Measurements from ENCODE around the gene CUTC.
"Not testable (repeated sequence)": the region's sequence is repeated elsewhere in the genome, so short reads cannot be mapped to it uniquely, and the experiment has no call there.

Gene CUTC

DNA sequence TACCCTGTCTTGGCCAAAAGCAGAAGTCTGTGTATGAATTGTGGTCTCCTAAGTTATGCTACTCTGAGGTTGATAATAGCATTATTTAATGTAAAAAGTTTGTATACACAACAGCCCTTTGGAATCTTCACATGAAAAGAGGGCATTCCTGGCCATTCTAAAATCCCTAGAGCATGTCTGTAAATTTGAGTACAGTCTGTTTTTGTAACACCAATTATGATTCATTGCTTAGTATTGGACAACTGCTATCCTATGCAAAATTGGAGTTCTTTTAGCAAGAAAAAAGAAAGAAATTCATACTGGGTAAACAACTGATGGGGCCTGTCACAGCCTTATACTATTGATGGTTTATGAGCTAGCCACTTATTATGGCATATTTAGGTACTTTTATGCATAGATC, 10.2 kb downstream of the CUTC start:
- H3K27ac ChIP-seq = no peak overlapping the region
- DNase-seq (ENCODE audit: low read depth, low spot score) = no peak

DNA sequence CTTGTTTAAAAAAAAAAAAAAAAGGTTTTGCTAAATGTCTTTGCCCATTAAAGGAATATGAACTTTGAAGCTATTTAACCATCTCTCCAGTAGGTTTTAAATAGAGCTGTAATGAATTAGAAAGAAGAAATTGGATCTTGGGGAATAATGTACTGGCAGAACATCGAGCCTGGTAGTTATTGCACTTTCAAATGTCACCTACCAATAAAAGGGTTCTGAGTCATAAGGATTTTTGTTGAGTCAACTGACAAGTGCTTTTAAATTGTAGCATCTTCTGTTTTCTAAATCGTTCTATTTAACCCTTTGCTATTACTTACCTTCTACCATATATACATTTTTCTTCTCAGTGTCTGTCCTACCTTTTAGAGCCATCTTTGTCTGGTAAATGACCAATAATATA, 10.7 kb downstream of the CUTC start:
- no peak for DNase-seq (ENCODE audit: low read depth, low spot score)
- H3K27ac ChIP-seq = no peak overlapping the region

DNA sequence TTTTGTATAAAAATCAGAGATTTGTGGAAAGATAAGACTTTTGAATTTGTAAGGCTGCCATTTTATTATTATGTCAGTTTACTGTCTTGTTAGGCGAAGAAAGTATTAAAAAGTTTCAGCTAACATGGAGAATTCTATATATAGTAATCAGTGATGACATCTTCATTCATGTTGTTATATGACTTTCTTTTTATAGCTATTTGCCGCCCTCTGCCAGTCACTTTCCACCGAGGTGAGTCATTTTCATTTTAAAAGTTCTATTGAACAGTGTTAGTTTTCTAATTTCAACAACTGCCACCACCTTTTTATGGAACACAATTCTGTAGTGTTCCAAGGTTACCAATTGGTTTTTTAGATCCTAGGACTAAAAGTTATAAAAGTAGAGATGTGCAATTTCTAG, 11.8 kb downstream of the CUTC start:
- no peak overlapping the region for H3K27ac ChIP-seq
- DNase-seq (ENCODE audit: low read depth, low spot score) = no peak

DNA sequence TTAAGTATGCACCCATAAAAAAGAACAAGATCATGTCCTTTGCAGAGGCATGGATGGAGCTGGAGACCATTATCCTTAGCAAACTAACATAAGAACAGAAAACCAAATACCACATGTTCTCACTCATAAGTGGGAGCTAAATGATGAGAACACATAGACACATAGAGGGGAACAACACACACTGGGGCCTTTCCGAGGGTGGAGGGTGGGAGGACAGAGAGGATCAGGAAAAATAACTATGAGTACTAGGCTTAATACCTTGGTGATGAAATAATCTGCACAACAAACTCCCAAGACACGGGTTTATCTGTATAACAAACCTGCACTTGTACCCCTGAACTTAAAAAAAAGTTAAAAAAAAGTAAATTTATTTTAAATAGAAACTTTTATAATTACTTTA, 14.1 kb downstream of the CUTC start:
- not testable (repeated sequence) for DNase-seq (ENCODE audit: low read depth, low spot score)

DNA sequence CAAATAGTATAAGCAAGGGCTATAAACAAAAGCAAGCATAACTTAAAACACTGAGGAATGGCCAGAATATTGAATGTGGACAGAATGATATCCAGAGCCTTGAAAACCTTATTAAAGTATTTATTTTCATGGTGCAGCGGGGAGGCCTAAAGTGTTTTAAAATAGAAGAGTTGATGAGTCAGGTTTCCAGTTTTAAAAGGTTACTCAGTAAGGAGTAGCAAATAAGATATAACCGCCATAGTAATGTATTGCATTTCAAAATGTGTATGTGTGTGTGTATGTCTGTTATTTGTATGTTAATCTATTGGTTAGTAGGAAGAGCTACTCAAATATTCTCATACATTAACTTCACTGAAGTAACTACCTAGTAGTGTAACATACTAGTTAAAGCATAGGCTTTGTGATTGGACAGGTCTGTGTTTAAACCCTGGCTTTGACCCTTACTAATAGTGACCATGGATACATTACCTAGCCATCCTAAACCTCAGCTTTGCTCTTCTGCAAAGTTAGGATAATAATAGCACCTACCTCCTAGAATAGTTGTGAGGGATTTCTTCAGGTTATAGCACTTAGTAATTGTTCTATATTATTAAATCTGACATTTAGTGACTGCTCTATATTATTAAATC, 16.9 kb downstream of the CUTC start:
- no peak overlapping the region for H3K27ac ChIP-seq
- no peak for DNase-seq (ENCODE audit: low read depth, low spot score)

More for the DNA sequence above, 14.1 kb downstream of the CUTC start:
- H3K27ac ChIP-seq = not testable (repeated sequence)

DNA sequence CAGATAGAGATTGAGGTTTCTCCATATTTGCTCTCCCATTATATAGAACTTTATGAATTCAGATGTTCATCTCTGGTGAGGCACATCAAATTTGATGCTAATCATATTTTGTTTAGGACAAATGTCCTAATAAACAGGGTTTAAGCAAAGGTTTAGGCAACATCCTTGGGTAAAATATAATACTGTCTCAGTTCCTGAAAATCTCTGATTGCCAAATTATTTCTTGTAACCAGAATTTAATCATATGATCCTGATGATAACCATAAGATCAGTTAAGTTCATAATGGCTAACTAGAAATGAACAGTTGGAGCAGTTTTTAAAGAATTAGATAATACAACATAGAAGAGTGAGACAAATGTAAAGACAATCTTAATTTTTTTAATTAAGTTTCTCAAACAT, 18.6 kb downstream of the CUTC start:
- DNase-seq (ENCODE audit: low read depth, low spot score) = no peak
- H3K27ac ChIP-seq = no peak overlapping the region

DNA sequence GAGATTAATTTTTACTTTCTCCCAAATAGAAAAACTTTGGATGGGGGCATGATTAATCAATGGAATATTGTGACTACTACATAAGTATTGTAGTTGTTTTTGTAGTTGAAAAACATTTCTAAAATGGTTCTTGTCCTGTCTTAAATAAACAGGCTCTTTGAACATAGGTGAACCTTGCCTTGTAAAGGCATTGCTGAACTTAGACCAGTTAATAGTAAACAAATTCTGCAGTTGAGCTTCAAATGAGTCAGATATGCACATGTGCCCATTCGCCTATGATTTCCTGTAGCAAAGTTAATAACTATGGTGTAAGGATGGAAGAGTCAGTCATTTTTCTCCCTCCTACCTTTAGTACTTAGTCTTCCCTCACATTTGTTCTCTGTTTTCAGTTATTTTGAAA, 22.6 kb downstream of the CUTC start:
- H3K27ac ChIP-seq = no peak overlapping the region
- DNase-seq (ENCODE audit: low read depth, low spot score) = no peak

DNA sequence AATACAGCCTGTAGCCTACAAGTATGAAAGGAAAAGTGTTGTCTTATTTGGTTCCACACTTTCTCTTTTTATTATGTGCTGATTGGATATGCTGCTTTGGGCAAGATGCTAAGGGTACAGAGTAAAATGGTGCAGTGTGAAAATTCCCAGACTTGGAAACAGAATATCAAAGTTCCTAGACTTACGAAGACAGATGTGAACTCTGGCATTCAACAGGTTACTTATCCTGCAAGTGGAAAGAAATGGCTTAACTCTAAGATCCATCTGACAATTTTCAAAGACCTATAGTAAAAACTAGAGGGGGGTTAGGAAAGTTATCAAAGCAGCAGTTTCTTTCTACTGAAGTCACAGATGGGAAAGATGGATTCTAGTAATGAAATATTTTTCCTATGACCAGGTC, 24.1 kb downstream of the CUTC start:
- no peak overlapping the region for H3K27ac ChIP-seq
- no peak for DNase-seq (ENCODE audit: low read depth, low spot score)

DNA sequence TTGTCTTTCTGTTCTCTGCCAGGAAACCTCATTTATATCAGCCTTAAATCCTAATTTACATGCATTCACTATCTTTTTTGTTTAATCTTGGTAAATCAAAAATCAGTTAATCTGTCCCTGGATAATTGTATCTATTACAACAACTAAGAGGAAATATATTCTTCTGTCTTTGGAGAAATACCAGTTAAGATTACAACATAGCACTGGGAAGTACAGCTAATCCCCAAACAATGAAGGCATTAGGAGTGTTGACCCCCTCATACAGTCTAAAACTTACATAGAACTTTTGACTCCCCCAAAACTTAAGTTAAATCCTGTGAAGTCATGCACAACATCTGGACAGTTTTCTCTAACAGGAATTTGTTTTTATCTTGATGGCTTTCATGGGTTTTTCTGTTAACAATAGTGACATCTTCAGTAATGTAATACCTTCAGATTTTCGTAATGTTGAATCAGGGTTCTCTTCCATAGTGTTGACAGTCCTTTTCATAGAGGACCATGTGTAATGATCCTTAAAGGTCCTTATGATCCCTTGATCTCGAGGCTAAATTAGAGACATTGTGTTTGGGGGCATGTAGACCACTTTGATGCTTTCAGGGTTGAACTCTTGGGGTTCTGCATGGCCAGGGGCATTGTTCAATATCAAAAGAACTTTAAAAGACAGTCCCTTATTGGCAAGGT, 26.3 kb downstream of the CUTC start:
- H3K27ac ChIP-seq = no peak overlapping the region
- no peak for DNase-seq (ENCODE audit: low read depth, low spot score)

DNA sequence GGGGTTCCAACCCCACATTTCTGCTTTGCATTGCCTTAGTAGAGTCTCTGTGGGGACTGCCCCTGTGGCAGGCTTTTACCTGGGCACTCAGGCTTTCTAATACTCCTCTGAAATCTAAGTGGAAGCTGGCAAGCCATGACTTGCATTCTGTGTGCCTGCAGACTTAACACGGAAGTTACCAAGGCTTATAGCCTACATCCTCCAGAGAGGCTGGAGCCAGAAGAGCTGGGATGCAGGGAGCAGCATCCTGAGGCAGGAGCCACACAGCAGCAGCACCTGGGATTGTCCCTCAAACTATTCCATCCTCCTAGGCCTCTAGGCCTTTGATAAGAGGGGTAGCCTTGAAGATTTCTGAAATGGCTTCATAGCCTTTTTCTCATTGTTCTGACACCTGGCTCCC, 28.3 kb downstream of the CUTC start:
- H3K27ac ChIP-seq = peak overlapping the region; percentile 32

DNA sequence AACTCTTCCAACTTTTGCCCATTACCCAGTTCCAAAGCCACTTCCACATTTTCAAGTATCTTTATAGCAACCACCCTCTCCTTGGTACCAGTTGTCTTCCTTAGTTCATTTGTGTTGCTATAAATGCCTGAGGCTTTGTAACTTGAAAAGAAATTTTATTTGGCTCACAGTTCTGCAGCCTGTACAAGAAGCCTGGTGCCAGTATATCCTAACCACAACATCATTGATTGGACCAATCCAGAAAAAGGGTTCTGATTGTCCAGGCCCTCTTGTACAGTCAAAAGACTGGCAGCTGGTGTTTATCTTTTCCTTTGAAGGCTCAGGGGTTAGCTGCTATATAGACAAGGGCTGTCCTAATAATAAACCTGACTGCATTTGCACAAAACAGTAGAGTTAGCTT, 29.3 kb downstream of the CUTC start:
- no peak overlapping the region for H3K27ac ChIP-seq
- no peak for DNase-seq (ENCODE audit: low read depth, low spot score)

More for the DNA sequence above, 28.3 kb downstream of the CUTC start:
- no peak for DNase-seq (ENCODE audit: low read depth, low spot score)

DNA sequence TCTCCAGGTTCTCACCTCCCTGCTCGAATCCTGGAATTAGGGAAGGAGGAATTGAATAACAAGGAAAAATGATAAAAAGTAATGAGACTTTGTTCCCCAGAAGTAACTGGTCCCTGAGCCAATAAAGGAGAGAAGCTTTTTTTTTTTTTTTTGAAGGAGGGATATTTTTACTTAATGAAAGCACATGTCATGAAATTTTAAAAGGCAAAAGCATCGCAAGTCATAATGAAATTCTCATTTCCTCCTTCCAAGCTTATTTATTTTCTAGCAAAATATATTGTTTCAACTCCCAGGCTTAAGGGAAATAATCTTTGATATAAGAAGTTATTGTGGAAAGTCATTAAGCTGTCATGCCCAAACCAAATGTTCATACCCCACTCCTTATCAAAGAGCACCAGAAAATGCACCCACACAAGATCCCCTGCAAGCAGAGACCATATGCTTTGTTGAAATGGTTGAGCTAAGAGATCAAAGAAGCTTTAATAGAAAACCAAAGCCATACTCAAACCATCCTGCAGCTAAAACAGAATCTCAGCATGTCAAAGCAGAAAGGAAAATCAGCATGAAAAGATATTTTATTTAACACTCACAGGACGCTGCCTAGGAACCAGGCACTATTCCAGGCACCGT, 33.8 kb downstream of the CUTC start:
- no peak overlapping the region for H3K27ac ChIP-seq
- DNase-seq (ENCODE audit: low read depth, low spot score) = no peak

DNA sequence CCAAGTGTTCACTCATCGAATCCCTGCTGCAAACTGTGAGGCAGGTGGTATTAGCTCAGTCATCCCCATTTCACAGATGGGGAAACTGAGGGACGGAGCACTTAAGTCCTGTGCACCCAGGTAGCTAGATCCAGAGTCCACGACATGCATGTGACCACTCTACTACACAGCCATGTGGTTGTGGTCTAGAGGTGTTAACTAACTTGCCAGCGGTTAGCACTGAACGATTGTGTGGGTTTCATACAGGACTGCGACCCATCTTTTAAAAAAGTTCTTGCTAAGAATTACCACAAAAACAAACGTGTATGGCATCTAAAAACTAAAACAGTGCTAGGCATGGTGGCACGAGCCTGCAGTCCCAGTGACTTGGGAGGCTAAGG, 34.3 kb downstream of the CUTC start:
- DNase-seq (ENCODE audit: low read depth, low spot score) = no peak
- H3K27ac ChIP-seq = no peak overlapping the region

DNA sequence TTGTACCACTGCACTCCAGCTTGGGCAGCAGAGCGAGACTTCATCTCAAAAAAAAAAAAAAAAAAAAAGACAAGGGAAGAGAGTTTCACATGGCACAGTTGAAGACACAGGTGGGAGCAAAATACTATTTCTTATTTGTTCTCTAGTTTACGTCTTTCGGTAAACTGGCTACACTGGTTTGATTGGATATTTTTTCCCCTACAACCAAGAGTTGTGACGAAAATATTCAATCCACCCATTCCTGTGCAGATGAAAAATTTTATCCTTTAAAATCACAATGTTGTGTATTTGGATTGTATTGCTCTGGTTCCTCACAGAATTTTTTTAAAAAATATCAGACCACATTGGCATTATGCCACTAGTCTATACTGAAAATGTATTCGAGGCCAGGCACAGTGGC, 35.9 kb downstream of the CUTC start:
- DNase-seq (ENCODE audit: low read depth, low spot score) = no peak
- H3K27ac ChIP-seq = no peak overlapping the region

DNA sequence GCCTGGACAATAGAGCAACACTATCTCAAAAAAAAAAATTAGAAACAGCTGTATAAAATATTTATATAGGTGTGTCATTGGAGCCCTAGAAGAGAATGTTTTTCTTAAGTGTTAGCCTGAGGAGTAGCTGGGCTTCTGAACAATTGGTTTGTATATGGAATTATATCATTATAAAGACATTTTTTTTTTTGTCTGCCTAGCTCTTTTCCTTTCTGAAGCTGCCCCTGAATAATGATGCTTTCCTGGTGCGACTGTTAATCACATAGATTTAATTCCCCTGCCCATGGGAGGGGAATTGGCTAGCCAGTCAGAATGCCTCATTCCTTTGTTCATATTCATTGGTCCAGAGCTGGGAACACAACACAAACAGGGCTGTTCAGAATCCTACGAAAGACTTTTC, 36.5 kb downstream of the CUTC start:
- no peak for DNase-seq (ENCODE audit: low read depth, low spot score)
- H3K27ac ChIP-seq = no peak overlapping the region

DNA sequence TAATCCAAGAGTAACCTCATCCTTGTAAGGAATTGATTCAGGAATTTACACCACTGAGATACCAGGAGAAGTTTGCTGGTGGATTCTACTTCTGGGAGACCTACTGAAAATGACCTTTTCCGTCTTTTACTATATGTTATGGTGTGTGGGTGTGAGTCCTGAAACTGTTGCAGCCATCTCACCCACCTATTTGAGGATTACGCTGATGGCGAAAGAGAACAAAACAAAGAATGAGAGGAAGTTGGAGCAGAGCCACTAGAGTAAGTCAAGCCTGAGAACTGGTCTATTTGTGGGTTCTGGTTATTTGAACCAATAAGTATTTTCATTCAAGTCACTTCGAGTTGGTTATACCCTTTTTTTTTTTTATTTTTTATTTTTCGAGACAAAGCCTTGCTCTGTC, 37.7 kb downstream of the CUTC start:
- H3K27ac ChIP-seq = no peak overlapping the region
- no peak for DNase-seq (ENCODE audit: low read depth, low spot score)

DNA sequence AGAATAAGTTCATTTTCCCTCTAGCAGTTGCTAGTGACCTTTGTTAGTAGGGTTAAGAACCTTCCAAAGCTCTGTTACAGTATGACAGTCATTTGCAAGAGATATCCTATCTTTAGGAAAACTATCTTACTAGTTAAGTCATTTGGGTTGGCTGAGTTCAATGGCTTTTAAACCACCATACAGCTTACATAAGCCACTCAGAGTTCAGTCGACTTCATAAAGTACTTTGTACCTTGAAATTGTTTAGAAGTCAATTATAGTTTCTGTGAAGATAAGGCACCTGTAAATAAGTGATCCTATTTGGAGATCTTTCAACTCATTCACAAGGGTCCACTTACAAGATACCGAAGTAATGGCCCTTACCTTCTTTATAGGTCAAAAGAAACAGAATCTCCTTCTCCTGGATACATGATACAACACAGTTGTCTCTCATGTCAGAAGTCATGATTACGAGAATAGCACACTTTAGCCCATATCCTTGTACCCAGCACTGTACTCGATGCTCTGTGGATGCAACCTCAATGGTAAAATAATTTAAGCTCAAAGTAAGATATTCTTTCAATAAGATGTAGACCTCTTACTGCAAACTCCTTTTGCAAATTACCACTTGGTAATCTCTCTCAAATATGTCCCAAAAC, 38.5 kb downstream of the CUTC start:
- H3K27ac ChIP-seq = no peak overlapping the region
- no peak for DNase-seq (ENCODE audit: low read depth, low spot score)

DNA sequence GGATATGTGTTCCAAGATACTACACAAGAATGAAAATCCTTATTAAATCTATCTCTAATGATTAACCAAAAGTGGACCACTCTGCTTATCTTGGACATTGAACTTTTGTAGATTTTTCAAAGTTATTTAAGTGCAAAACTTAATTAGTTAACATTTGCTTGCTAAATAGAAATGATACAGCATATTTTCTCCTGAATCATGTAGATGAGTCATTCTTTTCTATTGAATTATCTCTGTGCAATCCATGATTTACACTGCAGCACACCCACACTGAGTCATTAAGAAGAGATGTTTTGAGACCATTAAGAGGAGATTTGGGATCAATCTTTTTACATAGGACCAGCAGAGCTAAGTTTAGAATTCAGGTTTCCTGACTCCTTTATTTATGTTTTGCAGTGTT, 43.8 kb downstream of the CUTC start:
- peak; percentile 39 for DNase-seq (ENCODE audit: low read depth, low spot score)

DNA sequence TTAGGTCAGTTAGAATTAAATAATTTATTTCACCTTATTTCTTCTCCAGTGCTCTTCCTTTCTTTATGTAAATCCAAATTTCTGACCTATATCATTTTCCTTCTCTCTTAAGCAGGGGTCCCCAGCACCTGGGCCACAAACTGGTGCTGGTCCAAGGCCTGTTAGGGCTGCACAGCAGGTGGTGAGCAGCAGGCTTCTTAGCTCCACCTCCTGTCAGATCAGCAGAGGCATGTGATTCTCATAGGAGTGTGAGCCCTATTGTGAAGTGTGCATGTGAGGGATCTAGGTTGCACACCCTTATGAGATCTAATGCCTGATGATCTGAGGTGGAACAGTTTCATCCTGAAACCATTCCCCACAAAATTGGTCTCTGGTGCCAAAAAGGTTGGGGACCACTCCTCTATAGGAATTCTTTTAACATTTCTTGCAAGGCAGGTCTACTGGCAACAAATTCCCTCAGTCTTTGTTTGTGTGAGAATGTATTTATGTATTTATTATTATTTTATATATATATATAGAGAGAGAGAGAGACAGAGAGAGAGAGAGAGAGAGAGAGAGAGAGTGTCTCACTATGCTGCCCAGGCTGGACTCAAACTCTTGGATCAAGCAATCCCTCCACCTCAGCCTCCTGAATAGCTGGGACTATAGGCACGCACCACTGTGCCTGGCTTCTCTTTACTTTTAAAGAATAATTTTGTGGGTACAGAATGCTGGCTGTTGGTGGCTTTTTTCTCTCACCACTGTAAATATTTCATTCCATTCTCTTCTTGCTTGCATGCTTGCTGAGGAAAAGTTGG, 46.1 kb downstream of the CUTC start:
- no peak for DNase-seq (ENCODE audit: low read depth, low spot score)
- peak overlapping the region; percentile 98 for H3K27ac ChIP-seq

More for the DNA sequence above, 43.8 kb downstream of the CUTC start:
- H3K27ac ChIP-seq = peak overlapping the region; percentile 82

DNA sequence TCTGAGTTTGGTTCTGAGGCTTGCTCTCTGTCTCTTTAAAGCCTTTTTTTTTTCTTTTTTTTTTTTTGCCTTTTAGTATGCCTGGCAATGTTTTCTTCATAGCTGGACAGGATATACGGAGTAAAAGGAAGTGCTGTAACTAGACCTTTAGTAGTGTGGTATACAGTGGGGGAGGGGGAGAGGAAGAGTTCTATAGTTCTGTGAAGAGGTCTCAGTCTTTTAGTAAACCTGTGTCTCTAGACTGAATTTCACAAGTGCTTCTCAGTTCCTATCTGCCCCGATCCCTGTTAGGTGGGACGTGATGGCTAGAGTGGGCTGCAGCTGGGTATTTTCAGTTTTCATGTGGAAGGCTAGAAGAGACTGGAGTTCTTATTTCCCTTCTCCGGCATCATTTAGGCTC, 47.3 kb downstream of the CUTC start:
- DNase-seq (ENCODE audit: low read depth, low spot score) = no peak
- peak overlapping the region; percentile 98 for H3K27ac ChIP-seq
